Left ventricle myocardium inferior (tissue), 1 donor: ENCODE data around the gene AAMDC. TPM values are rescaled to one million over a fixed set of nuclear protein-coding genes. Genes with fewer than 3 reads are reported as not detected.
A peak's percentile ranks its signal among the peaks of the same experiment; 100 is the strongest.

ENCODE experiments used
- DNase-seq: peaks from one replicate; pipeline ENCODE4 v3.0.0-alpha.2; 2020
- H3K27ac ChIP-seq: fragments of 200-600 bp; replicated peaks from 2 replicates; pipeline ENCODE4 v1.8.0; 2021
- H3K27me3 ChIP-seq: fragments of 200-600 bp; 2 replicates; pipeline ENCODE4 v1.8.0; 2021; ENCODE audit warnings: low read depth
- H3K36me3 ChIP-seq: fragments of 200-600 bp; 2 replicates; pipeline ENCODE4 v1.8.0; 2021
- H3K4me1 ChIP-seq: fragments of 200-600 bp; 2 replicates; pipeline ENCODE4 v1.8.0; 2021
- H3K4me3 ChIP-seq: fragments of 200-600 bp; 2 replicates; pipeline ENCODE4 v1.8.0; 2021; ENCODE audit warnings: mild to moderate bottlenecking, moderate library complexity
- H3K9me3 ChIP-seq: fragments of 200-600 bp; replicated peaks from 2 replicates; pipeline ENCODE4 v1.8.0; 2021
- intact Hi-C: fragments of 100-400 bp; cut with micrococcal nuclease; formaldehyde crosslinking; loops from one replicate; pipeline ENCODE4 v1.11.0; 2022
- total RNA-seq: library from RNA; stranded (reverse); fragmentation: NEBNext Ultra II Directional; extraction: Animal tissue kit (Norgen Biotek cat#: 25700); gene quantifications from one replicate; pipeline ENCODE4 v1.2.1, GENCODE V29; 2021
- TF ChIP-seq, protein P1 (sequence below): fragments of 200-600 bp; IDR thresholded peaks from 2 replicates; pipeline ENCODE4 v1.8.0; 2021; ENCODE audit warnings: antibody characterized with exemption, mild to moderate bottlenecking, borderline replicate concordance
- donor health status: DM: no; HTN: yes; CAD: no; lungs with severe emphysema.

Gene AAMDC
- total RNA-seq, 1 donor from 2014 or later: 86.6 TPM

DNA sequence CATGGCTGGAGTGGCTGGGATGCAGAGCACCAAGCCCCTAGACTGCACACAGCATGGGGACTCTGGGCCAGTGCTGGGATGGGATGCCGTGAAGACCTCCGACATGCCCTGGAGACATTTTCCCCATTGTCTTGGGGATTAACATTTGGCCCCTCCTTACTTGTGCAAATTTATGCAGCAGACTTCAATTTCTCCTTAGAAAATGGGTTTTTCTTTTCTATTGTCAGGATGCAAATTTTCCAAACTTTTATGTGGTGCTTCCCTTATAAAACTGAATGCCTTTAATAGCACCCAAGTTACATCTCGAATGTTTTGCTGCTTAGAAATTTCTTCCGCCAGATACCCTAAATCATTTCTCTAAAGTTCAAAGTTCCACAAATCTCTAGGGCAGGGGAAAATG lies 29.6 kb upstream of the AAMDC start:
- H3K27me3 ChIP-seq: no peaks in the 10 kb centered on the region
- H3K27ac ChIP-seq: no peak overlapping the region
- H3K9me3 ChIP-seq: peaks cover 5% of the 10 kb centered on the region
- H3K4me3 ChIP-seq: no peak overlapping the region
- intact Hi-C loops: no loop called here
- no peak for DNase-seq
- peaks cover 11% of the 10 kb centered on the region for H3K36me3 ChIP-seq
- peaks cover 46% of the 10 kb centered on the region for H3K4me1 ChIP-seq
- TF ChIP-seq, protein P1, sequence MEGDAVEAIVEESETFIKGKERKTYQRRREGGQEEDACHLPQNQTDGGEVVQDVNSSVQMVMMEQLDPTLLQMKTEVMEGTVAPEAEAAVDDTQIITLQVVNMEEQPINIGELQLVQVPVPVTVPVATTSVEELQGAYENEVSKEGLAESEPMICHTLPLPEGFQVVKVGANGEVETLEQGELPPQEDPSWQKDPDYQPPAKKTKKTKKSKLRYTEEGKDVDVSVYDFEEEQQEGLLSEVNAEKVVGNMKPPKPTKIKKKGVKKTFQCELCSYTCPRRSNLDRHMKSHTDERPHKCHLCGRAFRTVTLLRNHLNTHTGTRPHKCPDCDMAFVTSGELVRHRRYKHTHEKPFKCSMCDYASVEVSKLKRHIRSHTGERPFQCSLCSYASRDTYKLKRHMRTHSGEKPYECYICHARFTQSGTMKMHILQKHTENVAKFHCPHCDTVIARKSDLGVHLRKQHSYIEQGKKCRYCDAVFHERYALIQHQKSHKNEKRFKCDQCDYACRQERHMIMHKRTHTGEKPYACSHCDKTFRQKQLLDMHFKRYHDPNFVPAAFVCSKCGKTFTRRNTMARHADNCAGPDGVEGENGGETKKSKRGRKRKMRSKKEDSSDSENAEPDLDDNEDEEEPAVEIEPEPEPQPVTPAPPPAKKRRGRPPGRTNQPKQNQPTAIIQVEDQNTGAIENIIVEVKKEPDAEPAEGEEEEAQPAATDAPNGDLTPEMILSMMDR: no peak

DNA sequence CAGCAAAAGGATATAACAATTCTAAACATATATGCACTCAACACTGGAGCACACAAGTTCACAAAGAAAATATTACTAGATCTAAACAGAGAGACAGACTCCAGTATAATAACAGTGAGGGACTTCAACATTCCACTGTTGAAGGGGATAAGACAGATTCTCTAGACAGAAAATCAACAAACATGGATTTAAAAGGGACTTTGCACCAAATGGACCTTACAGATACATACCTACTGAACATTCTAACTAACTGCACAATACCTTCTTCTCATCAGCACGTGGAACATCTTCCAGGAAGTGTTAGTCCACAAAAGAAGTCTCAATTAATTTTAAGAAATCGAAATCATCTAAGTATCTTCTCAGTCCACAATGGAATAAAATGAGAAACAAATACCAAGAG lies 27.0 kb upstream of the AAMDC start:
- H3K4me1 ChIP-seq: peaks cover 46% of the 10 kb centered on the region
- no peak overlapping the region for H3K4me3 ChIP-seq
- DNase-seq: no peak
- no peaks in the 10 kb centered on the region for H3K27me3 ChIP-seq
- H3K9me3 ChIP-seq: peaks cover 5% of the 10 kb centered on the region
- no peak overlapping the region for H3K27ac ChIP-seq
- intact Hi-C loops: no loop called here
- peaks cover 11% of the 10 kb centered on the region for H3K36me3 ChIP-seq
- TF ChIP-seq, protein P1: no peak

DNA sequence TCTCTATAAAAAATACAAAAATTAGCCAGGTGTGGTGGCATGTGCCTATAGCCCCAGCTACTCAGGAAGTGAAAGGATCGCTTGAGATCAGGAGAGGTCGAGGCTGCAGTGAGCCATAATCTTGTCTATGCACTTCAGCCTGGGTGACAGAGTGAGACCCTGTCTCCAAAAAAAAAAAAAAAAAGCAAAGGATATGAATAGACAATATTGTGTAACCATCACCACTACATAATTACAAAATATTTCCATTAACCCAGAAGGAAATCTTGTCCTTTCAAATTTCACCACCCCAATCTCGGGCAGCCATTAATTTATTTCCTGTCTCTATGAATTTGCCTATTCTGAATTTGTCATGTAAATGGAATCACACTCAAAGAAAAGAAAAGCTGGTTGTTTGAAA lies 21.6 kb upstream of the AAMDC start:
- TF ChIP-seq, protein P1: no peak
- Histone ChIP-seq H3K4me3 (no peak overlapping the region), H3K27ac (peak overlapping the region; percentile 0)

DNA sequence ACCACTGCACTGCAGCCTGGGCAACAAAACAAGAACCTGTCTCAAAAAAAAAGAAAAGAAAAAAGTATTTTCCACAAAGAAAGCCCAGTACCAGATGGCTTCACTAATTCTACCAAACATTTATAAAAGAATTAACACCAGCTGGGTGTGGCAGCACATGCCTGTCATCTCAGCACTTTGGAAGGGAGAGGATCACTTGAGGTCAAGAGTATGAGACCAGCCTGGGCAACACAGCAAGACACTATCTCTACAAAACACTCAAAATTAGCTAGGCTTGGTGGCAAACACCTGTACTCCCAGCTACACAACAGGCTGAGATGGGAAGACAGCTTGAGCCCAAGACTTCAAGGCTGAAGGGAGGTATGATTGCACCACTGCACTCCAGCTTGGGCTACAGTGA lies 20.5 kb upstream of the AAMDC start:
- TF ChIP-seq, protein P1: no peak
- no peaks in the 10 kb centered on the region for H3K27me3 ChIP-seq
- no peaks in the 10 kb centered on the region for H3K9me3 ChIP-seq
- H3K36me3 ChIP-seq: no peaks in the 10 kb centered on the region
- DNase-seq: no peak
- H3K27ac ChIP-seq: no peak overlapping the region
- no peak overlapping the region for H3K4me3 ChIP-seq
- H3K4me1 ChIP-seq: peaks cover 44% of the 10 kb centered on the region
- intact Hi-C loops: no loop called here

More for the DNA sequence above, 21.6 kb upstream of the AAMDC start:
- Histone ChIP-seq H3K27me3 (no peaks in the 10 kb centered on the region), H3K36me3 (no peaks in the 10 kb centered on the region), H3K9me3 (no peaks in the 10 kb centered on the region), H3K4me1 (peaks cover 55% of the 10 kb centered on the region)
- DNase-seq: no peak
- intact Hi-C loops: no loop called here

DNA sequence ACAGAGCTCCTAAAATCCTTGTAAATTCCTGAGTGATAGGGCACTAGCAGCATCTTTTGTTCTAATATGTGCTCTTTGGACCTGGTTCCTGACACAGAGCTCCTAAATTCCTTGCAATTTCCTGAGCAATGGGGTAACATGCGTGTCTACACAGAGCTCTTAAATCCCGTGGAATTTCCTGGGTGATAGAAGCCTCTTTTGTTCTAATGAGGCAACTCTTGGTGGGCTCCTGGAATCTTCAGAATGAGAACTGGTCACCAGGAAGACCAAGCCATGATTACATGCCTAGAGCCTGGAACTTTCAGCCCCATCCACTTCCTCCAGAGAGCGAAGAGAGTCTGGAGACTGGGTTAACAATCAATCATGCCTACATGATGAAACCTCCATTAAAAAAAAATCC lies 19.5 kb upstream of the AAMDC start:
- Histone ChIP-seq H3K27me3 (no peaks in the 10 kb centered on the region), H3K4me1 (peaks cover 41% of the 10 kb centered on the region), H3K36me3 (no peaks in the 10 kb centered on the region), H3K27ac (no peak overlapping the region), H3K4me3 (no peak overlapping the region), H3K9me3 (no peaks in the 10 kb centered on the region)
- DNase-seq: no peak
- TF ChIP-seq, protein P1: no peak
- intact Hi-C loops: no loop called here

DNA sequence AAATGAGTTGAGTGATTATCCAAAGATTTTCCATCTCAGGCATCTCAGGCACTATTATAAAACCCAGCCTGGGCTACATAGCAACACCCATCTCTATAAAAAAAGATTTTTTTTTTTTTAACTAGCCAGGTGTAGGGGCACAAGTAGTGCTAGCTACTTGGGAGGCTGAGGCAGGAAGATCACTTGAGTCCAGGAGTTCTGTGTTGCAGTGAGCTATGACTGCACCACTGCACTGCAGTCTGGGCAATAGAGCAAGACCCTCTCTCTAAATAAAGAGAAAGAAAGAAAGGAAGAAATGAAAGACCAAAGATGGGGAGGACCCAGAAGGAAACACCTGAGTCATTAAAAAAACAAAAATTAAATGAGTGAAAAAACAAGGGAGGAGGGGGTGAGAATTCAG lies 14.5 kb upstream of the AAMDC start:
- no peaks in the 10 kb centered on the region for H3K36me3 ChIP-seq
- peaks cover 35% of the 10 kb centered on the region for H3K4me1 ChIP-seq
- no peaks in the 10 kb centered on the region for H3K9me3 ChIP-seq
- TF ChIP-seq, protein P1: no peak
- intact Hi-C loops: no loop called here
- H3K27me3 ChIP-seq: no peaks in the 10 kb centered on the region
- no peak for DNase-seq
- H3K27ac ChIP-seq: no peak overlapping the region
- H3K4me3 ChIP-seq: no peak overlapping the region
